ENCODE results near the gene SEC24D. TPM values are rescaled to one million over a fixed set of nuclear protein-coding genes. Genes with fewer than 3 reads are reported as not detected.
A peak's percentile ranks its signal among the peaks of the same experiment; 100 is the strongest.

SEC24D gene
- polyA plus RNA-seq, 1 donor, result 44.3 TPM

- DNase-seq, result no peak
Measured at GRCh38 chr4:118718511-118719170, 117.3 kb downstream of the SEC24D start.

- DNase-seq, result no peak
Measured at GRCh38 chr4:118716304-118716703, 119.6 kb downstream of the SEC24D start.

- no peak for DNase-seq
Measured at GRCh38 chr4:118714682-118715081, 121.2 kb downstream of the SEC24D start.

GRCh38 chr4:118712872-118713271 lies 123.1 kb downstream of the SEC24D start:
- no peak for DNase-seq

- no peak for DNase-seq
Measured at GRCh38 chr4:118711052-118711451, 124.9 kb downstream of the SEC24D start.

GRCh38 chr4:118703118-118703517 lies 132.8 kb downstream of the SEC24D start:
- DNase-seq, result no peak

GRCh38 chr4:118684873-118685811 lies 150.8 kb downstream of the SEC24D start, which contains the start of gene METTL14:
METTL14 (plus strand) TSS chr4:118685392; CDS start chr4:118685535, 143 bp downstream.
- peak; percentile 96 for DNase-seq

GRCh38 chr4:118683513-118683912 lies 152.4 kb downstream of the SEC24D start:
- DNase-seq, result no peak

GRCh38 chr4:118682928-118683327 lies 153.0 kb downstream of the SEC24D start:
- no peak for DNase-seq

- no peak for DNase-seq
Measured at GRCh38 chr4:118680808-118681207, 155.1 kb downstream of the SEC24D start.

- no peak for DNase-seq
Measured at GRCh38 chr4:118676128-118676527, 159.8 kb downstream of the SEC24D start.

Other genes starting within 250 kb of the SEC24D start
- 64.5 TPM for gene METTL14, start 150.7 kb downstream of the SEC24D start, polyA plus RNA-seq (ENCODE audit: insufficient read length)
- gene SYNPO2, start 52.7 kb upstream of the SEC24D start, polyA plus RNA-seq (ENCODE audit: insufficient read length), result 14.3 TPM